NB4 (cell line): ENCODE data around the gene PCDH15.

Experiments
- DNase-seq: peaks from one replicate; pipeline ENCODE4 v3.0.0; 2010; ENCODE audit warnings: low read depth
- H3K4me3 ChIP-seq: one replicate; pipeline ENCODE4 v1.5.1; 2011; ENCODE audit warnings: mild to moderate bottlenecking, low read depth, low read length, moderate library complexity
- CTCF ChIP-seq: IDR thresholded peaks from one replicate; pipeline ENCODE4 v1.5.1; 2012; ENCODE audit warnings: low read depth, low read length
- MAX ChIP-seq: IDR thresholded peaks from 2 replicates; pipeline ENCODE4 v1.6.1; 2011; ENCODE audit warnings: low read depth, low read length
- MYC ChIP-seq: IDR thresholded peaks from 2 replicates; pipeline ENCODE4 v1.6.1; 2011; ENCODE audit warnings: low read depth, low read length
- POLR2A ChIP-seq: IDR thresholded peaks from 2 replicates; pipeline ENCODE4 v1.6.1; 2011; ENCODE audit warnings: mild to moderate bottlenecking; ENCODE audit not compliant: insufficient read length; ENCODE audit errors: extremely low read depth

The PCDH15 gene

GRCh38 chr10:53765311-53765710 is 1035.7 kb downstream of the PCDH15 start:
- H3K4me3 ChIP-seq, result no peak overlapping the region
- peak; percentile 11 for DNase-seq
- TF ChIP-seq MAX, result no peak
- TF ChIP-seq MYC, result no peak
- TF ChIP-seq CTCF, result no peak
- no peak for TF ChIP-seq POLR2A

- TF ChIP-seq CTCF (no peak), POLR2A (no peak), MYC (no peak), MAX (no peak)
- H3K4me3 ChIP-seq, result no peak overlapping the region
- DNase-seq, result no peak
Observed at GRCh38 chr10:53754596-53755250, 1046.3 kb downstream of the PCDH15 start.
